ENCODE results near the gene FMN1.

FMN1 gene

DNA sequence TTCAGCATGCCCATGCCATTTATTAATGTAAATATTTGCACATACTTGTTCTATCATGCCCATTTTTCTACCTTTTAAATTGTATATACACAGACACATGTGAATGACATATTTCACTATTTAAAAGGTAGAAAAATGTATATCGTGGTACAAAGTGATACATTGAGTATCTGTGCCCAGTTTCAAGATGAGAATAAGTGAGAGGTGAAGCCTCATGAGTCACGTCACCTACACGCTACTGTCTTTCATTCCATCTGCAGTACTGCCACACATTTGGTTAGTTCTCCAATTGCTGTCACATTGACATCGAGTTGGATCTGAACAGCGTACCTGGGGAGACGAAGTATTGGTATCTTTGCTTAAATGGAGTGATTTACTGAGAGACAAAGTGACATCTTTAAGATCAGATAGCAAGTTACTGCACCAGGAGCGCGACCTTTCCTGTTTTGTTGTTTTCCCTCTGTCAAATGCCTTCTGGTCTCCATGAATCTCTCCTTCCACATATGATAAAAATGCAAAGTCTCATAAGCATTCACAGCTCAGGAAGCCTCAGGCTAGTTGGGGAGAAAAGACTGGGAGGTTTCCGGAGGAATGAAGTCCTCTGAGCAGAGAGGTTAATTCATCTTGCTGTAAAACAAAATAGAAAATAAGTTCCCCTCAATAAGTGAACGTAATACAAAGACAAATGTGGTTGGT, 464.7 kb downstream of the FMN1 start:
- TF ChIP-seq, protein P1, sequence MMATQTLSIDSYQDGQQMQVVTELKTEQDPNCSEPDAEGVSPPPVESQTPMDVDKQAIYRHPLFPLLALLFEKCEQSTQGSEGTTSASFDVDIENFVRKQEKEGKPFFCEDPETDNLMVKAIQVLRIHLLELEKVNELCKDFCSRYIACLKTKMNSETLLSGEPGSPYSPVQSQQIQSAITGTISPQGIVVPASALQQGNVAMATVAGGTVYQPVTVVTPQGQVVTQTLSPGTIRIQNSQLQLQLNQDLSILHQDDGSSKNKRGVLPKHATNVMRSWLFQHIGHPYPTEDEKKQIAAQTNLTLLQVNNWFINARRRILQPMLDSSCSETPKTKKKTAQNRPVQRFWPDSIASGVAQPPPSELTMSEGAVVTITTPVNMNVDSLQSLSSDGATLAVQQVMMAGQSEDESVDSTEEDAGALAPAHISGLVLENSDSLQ (IDR thresholded peaks at IDR 0.05) = no peak
- TF ChIP-seq FOXM1 (IDR thresholded peaks at IDR 0.05; ENCODE audit: borderline replicate concordance) (no peak), SUZ12 (IDR thresholded peaks at IDR 0.05) (no peak), CTBP1 (IDR thresholded peaks at IDR 0.05; ENCODE audit: borderline replicate concordance) (no peak), FOXK2 (IDR thresholded peaks at IDR 0.05) (no peak), LEF1 (IDR thresholded peaks at IDR 0.05; ENCODE audit: borderline replicate concordance) (no peak)
- ChIA-PET POLR2A (no interaction called here), CTCF (no interaction called here)
- no peak for DNase-seq (ENCODE audit: extremely low spot score)

DNA sequence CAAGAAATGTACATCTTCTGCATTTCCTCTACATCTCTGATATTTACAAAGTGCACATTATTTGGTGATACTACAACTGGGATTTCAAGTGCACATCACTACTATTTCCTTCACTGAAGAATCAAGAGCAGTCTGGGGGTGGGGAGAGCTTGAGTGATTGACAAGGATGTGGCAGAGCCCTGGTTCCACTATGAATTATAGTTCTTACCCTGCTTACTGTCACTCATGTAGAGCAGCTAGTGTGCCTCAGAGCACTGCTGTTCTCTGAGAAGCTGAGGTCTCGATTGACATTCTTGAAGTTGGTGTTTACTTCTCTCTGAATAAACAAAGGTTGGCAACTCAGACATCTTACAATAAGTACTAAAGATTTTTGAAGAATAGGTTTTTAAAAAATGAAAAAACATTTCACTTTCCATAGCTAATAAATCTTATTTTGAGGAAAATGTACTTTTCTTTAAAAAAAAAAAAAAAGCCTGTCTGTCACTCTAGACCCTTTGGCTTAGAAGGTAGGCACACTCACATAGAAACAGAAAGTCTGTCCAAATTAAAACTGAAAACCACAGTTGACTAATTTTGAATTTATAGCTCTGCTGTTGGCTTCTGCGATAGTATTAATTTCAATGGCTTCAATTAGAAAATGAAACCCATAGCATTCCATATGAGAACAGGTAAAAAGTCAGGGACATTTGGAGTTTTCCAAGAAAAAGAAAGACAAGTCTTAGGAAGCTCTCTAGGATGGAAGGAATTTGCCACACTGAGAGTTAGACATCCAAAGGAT, 471.2 kb downstream of the FMN1 start:
- DNase-seq (ENCODE audit: extremely low spot score) = no peak
- POLR2A ChIA-PET = no interaction called here
- TF ChIP-seq SP1 (IDR thresholded peaks at IDR 0.05) = no peak
- TF ChIP-seq BHLHE40 (IDR thresholded peaks at IDR 0.05; ENCODE audit: borderline replicate concordance) = no peak
- TF ChIP-seq, protein P1 (IDR thresholded peaks at IDR 0.05) = no peak
- no peak for TF ChIP-seq TARDBP (IDR thresholded peaks at IDR 0.05)
- TF ChIP-seq FOXA1 (IDR thresholded peaks at IDR 0.05) = no peak
- CTCF ChIA-PET = interaction anchor here (0.7 kb wide), 1 partner anchor 20 kb away, joined by 3 read pairs; no protein-coding TSS in a partner anchor

GRCh38 chr15:32722136-32722535, 472.4 kb downstream of the FMN1 start:
- CTCF ChIA-PET = no interaction called here
- POLR2A ChIA-PET = interaction anchor here (0.6 kb wide), 1 partner anchor 10 kb away, joined by 3 read pairs; no protein-coding TSS in a partner anchor
- no peak for DNase-seq (ENCODE audit: extremely low spot score)
- TF ChIP-seq ARNT (IDR thresholded peaks at IDR 0.05) (no peak), NFRKB (IDR thresholded peaks at IDR 0.05) (no peak), HDGF (IDR thresholded peaks at IDR 0.05; ENCODE audit: borderline replicate concordance) (no peak), ZNF384 (IDR thresholded peaks at IDR 0.05) (no peak), ELF4 (IDR thresholded peaks at IDR 0.05) (no peak), SP1 (IDR thresholded peaks at IDR 0.05) (no peak), FOXM1 (IDR thresholded peaks at IDR 0.05; ENCODE audit: borderline replicate concordance) (no peak), SUZ12 (IDR thresholded peaks at IDR 0.05) (no peak)

DNA sequence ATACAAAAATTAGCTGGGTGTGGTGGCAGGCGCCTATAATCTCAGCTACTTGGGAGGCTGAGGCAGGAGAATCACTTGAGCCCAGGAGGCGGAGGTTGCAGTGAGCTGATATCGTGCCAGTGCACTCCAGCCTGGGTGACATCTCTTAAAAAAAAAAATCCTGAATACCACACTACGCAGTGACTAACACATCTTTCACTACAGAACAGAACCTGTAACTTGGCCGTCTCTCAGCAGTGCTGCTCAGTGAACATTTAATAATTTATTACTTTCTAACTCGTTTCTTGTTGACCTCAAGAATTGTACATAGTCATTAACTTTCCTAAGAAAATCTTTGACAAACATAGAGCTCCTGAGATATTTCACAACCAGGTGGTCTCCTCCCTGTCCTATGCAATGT, 472.9 kb downstream of the FMN1 start:
- POLR2A ChIA-PET = no interaction called here
- CTCF ChIA-PET = interaction anchor here (0.6 kb wide), 1 partner anchor 111 kb away, joined by 3 read pairs; no protein-coding TSS in a partner anchor
- TF ChIP-seq TARDBP (IDR thresholded peaks at IDR 0.05) = no peak
- TF ChIP-seq SUZ12 (IDR thresholded peaks at IDR 0.05) = no peak
- no peak for TF ChIP-seq LEF1 (IDR thresholded peaks at IDR 0.05; ENCODE audit: borderline replicate concordance)
- TF ChIP-seq ELF4 (IDR thresholded peaks at IDR 0.05) = no peak
- TF ChIP-seq, protein P1 (IDR thresholded peaks at IDR 0.05) = no peak
- no peak for TF ChIP-seq ZNF384 (IDR thresholded peaks at IDR 0.05)
- no peak for TF ChIP-seq HDGF (IDR thresholded peaks at IDR 0.05; ENCODE audit: borderline replicate concordance)
- no peak for TF ChIP-seq FOXA1 (IDR thresholded peaks at IDR 0.05)
- DNase-seq (ENCODE audit: extremely low spot score) = no peak

- no peak for TF ChIP-seq ELF4 (IDR thresholded peaks at IDR 0.05)
- TF ChIP-seq BHLHE40 (IDR thresholded peaks at IDR 0.05; ENCODE audit: borderline replicate concordance) = no peak
- no peak for TF ChIP-seq ARNT (IDR thresholded peaks at IDR 0.05)
- no peak for TF ChIP-seq HDGF (IDR thresholded peaks at IDR 0.05; ENCODE audit: borderline replicate concordance)
- TF ChIP-seq FOXA1 (IDR thresholded peaks at IDR 0.05) = no peak
- no peak for TF ChIP-seq TARDBP (IDR thresholded peaks at IDR 0.05)
- no peak for TF ChIP-seq L3MBTL2 (conservative IDR thresholded peaks at IDR 0.05)
- TF ChIP-seq CTBP1 (IDR thresholded peaks at IDR 0.05; ENCODE audit: borderline replicate concordance) = no peak
- CTCF ChIA-PET = no interaction called here
- POLR2A ChIA-PET = no interaction called here
- no peak for DNase-seq (ENCODE audit: extremely low spot score)
These were observed 475.4 kb downstream of the FMN1 start for GRCh38 chr15:32718821-32719716.

DNA sequence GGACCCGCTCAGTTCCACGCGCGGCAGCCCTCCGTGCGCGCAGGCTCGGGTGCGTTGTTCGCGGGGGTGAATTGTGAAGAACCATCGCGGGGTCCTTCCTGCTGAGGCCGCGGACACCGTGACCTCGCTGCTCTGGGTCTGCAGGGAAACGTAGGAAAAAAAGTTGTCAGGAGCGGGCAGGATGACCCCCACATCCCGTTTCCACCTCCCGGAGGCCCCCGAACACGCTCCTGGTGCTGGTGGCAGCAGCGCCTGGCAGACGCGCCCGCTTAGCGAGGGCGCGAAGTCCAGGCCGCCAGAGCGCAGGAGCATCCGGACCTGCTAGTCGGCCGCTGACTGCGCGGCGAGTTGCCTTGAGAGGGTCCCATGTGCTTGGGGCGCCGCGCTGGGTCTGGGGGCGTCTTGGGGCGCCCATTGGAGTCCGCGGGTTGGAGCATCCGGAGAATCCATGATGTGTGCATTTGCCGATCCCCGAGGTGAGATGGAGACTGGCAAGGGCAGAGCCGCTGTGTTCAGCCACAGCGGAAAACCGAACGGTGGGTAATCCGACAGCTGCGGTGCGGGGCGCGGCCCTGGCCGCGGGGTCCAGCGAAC, 476.2 kb downstream of the FMN1 start:
- POLR2A ChIA-PET = no interaction called here
- CTCF ChIA-PET = no interaction called here
- TF ChIP-seq CTBP1 (IDR thresholded peaks at IDR 0.05; ENCODE audit: borderline replicate concordance) (no peak), ZNF384 (IDR thresholded peaks at IDR 0.05) (no peak), NFRKB (IDR thresholded peaks at IDR 0.05) (no peak), ELF4 (IDR thresholded peaks at IDR 0.05) (no peak), L3MBTL2 (conservative IDR thresholded peaks at IDR 0.05) (no peak), FOXA1 (IDR thresholded peaks at IDR 0.05) (no peak), FOXK2 (IDR thresholded peaks at IDR 0.05) (no peak), HDGF (IDR thresholded peaks at IDR 0.05; ENCODE audit: borderline replicate concordance) (no peak), BHLHE40 (IDR thresholded peaks at IDR 0.05; ENCODE audit: borderline replicate concordance) (no peak), SUZ12 (IDR thresholded peaks at IDR 0.05) (no peak)
- no peak for DNase-seq (ENCODE audit: extremely low spot score)

All from HEK293T (cell line).